Left renal cortex interstitium (tissue), 4 donors: ENCODE data around the gene NFKBIE. TPM values are rescaled to one million over a fixed set of nuclear protein-coding genes. Genes with fewer than 3 reads are reported as not detected.
A peak's percentile ranks its signal among the peaks of the same experiment; 100 is the strongest.
"Not testable (repeated sequence)": the region's sequence is repeated elsewhere in the genome, so short reads cannot be mapped to it uniquely, and the experiment has no call there.

Experiments used
- DNase-seq, 4 donors: peaks; one replicate each; pipeline ENCODE4 v3.0.0-alpha.2; 2013; ENCODE audit warnings: low read depth in 4 of 4, low spot score in 2 of 4, missing footprints in 1 of 4
- polyA plus RNA-seq, 4 donors: library from polyadenylated mRNA; unstranded; fragments of 120-200 nt; gene quantifications; one replicate each; pipeline ENCODE4 v1.2.1, GENCODE V29; 2013; ENCODE audit not compliant: insufficient read length in 4 of 4

Gene NFKBIE
- polyA plus RNA-seq, 4 donors: 9.1 to 14.1 (median 11.1) TPM

DNA sequence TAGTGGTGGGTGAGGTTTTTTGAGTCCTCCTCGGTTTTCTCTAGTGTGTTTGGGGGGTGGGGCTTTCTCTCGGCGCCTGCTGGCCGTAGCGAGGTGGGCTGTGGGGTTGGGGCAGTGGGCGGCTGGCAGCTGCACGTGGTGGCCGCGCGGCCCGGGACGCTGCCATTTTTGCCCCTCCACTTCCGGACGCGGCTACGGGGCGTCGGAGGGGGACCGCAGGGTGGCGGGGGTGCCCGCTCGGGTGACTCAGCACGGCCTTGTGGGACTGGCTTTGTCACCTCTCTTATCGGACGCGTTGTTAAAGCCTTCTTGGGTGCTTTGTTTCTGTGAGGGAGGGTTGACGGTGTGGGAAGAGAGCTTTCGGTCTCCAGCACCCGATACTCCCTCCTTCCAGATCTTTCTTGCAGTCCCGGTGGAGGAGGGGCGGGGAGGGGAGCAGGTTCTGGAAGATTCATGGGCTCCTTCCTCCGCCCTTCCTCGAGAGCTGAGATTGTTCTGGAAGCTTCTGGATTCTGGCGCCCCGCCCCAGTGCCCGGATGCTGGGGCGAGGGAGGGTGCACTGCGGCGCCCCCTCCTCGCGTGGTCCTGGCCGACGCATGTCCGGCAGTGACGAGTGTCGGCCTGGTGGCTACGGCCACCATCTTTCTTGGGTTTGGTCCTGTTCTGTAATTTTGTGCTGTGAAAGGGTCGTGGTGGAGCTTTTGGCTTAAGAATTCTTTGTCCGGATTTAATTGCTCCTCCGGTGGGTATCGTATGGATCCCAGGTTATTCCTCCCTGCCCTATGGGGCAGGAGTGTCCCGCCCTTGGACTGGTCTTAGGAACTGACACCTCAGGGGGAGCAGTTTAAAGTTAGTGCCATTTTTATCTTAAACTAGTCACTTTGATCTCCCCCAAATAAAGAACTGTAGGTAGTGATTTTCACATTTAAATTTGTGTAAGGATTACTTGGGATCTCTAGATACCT lies 17.7 kb downstream of the NFKBIE start:
- no peak for DNase-seq

GRCh38 chr6:44246663-44247337 lies 18.6 kb downstream of the NFKBIE start, which contains the start of gene HSP90AB1:
HSP90AB1 (plus strand) TSS chr6:44247101; CDS start chr6:44248630, 1,529 bp downstream.
- DNase-seq: peak in 3 of 4 donors; percentile 92 to 95 (median 93)

DNA sequence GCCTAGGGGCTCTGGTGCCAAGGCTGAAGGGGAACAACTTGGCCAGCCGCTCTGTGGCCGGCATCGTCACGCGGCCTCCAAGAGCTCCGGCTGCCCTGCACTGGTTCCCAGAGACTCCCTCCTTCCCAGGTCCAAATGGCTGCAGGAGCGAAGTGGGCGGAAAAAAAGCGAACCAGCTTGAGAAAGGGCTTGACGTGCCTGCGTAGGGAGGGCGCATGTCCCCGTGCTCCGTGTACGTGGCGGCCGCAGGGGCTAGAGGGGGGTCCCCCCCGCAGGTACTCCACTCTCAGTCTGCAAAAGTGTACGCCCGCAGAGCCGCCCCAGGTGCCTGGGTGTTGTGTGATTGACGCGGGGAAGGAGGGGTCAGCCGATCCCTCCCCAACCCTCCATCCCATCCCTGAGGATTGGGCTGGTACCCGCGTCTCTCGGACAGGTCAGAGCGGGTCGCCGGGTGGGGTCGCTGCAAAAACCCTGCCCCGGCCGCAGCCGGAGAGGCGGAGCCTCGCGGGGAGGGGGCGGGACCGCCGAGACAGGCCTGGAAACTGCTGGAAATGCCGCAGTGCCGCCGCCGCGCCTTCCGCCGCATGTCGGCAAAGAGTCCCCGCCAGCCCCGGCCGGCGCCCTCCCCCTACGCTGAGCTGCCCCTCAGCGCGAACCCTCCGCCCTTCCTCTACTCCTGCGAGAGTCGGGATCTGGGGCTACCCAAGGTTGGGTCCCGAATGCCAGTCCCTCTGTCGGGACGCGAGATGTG lies 19.3 kb downstream of the NFKBIE start:
- DNase-seq: peak in 1 of 4 donors; percentile 73

DNA sequence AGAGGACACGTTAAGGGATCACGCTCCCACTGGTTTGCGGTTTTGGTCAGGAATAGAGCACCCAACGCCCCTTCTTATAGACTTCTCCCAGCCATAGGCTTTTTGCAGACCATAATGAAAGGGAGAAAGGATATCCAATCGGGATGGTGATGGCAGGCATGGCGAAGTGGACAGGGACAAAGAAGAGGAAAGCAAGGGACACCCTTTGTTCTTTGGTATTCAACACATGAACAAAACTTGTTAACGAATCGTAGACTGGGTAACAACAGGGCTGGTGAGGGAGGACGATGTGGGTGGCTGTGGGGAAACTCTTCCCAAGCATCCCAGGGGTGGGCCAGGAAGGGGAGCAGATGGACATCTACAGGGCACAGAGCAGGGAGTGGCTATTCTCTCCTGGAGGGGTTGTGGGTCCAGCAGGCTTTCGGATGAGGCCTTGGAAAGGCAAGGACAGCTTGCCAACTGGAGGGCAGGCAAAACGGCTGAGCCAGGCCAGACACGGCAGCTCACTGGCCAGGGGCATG lies 19.9 kb downstream of the NFKBIE start:
- no peak for DNase-seq

GRCh38 chr6:44243345-44243744 lies 22.0 kb downstream of the NFKBIE start:
- DNase-seq: no peak

DNA sequence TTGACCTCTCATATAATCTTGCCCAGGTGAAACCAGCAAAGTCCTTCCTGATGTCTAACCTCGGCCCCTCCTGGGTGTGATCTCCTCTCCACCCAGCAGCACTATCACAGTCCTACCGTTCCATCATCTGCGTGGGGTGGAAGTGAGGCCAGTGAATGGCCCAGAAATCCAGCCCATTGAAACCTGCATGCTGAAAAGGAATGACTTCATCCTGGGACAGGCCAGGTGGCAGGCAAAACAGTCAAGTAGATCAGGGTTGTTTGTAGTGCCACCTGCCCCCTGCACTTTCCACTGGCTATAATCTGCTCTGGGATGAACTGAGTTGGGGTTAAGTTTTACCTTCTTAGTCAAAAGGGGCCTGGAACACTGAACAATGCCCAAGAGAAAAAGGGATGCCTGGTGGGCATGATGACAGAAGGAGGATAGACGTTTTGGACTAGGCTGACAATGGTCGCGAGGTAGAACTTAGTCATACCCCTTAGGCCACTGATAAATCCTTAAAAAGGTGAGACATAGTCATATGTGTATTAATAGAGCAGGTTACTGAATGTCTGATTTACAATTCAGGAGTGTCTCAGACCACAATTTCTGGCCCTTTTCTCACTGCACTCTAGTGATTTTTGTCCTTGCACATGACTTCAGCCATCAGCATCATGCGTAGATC lies 26.5 kb downstream of the NFKBIE start:
- DNase-seq: no peak

DNA sequence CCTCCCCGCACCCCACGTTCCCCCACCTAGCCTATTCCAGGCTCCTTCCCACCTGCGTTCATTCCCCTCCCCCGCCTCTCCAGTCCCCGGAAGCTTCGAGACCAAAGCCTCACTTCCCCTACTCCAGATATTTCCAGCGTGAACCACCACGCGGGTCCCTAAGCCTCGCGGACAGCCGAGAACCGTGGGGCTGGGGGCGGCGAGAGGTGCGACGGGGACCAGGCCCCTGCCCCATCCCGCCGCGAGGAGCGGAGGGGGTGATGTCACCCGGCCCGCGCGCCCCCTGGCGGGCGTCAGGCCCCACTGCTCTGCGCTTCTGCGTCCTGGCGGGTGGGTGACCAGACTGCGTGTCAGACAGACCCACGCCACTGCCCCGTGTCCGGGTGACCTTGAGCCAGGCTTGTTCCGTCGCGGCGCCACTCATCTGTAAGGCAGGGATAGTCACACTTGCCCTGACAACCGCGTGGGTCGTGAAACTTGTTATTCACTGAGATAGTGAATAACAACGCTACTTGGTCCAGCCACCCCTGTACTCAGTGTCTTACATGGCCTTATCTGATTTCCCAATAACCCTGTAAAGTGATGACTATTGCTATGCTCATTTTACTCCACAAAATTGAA lies 27.4 kb downstream of the NFKBIE start:
- DNase-seq: peak in 1 of 4 donors; percentile 68

DNA sequence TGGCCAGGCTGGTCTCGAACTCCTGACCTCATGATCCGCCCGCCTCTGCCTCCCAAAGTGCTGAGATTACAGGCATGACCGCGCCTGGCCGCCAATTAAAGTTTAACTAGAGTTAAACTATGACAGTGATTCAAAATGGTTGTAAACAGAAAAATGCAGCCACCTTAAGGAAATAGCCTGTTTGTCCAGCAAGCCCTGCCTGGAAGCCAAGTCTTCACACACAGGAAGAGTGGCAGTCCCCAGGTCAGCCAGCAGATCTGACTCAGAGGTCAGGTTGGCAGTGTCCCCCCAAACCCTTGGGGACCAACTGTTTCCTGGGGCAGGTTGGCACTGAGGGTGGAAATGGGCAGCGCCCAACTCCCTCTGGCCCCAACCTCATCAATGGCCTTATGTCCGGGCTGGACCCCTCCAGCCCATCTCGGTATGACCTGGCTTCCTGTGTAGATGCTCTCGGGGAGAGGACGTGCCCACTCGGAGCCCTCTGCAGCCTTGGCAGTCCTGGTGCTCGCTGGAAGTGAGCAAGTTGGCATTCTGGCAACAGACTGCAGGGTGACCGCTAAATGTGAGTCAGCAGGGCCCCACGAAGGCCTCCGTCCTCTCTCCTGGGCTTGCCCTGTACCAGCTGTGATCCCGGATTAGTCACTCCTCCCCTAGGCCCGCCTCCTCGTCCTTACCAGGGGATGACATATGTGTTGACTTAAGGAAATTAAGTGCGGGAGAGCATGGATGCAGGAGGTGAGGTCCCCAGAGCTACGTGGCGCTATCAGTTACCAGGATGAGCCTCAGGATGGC lies 28.1 kb downstream of the NFKBIE start:
- DNase-seq: peak in 2 of 4 donors; percentile 63 to 73

DNA sequence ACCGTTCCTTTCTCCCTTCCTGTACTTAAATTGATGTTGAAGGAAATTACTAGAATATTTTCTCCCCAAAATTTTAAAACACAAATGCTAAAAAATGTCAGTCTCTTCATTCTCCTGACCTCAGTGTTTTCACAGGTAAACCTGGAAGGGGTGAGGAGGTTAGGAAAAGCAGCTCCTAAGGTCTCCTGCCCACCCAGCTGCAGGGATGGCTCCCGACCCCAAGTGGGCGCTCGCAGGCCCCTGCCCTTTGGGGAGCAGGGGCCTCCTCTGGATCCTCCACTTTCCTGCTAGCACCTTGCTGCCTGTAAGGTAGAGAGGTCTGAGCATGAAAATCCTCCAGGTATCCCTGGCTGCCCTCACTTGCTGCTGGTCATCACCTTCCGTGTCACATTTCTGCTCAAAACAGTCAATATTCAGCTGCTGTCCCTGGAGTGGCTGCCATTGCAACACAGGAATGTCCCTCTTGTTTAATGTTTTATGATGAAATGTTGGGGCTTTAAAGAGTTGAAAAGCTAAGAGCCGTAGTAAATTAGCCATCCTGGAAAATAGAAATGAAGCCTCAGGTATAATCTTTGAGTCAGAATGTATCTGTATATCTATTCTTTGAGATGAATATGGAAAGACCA lies 29.3 kb downstream of the NFKBIE start:
- DNase-seq: no peak

DNA sequence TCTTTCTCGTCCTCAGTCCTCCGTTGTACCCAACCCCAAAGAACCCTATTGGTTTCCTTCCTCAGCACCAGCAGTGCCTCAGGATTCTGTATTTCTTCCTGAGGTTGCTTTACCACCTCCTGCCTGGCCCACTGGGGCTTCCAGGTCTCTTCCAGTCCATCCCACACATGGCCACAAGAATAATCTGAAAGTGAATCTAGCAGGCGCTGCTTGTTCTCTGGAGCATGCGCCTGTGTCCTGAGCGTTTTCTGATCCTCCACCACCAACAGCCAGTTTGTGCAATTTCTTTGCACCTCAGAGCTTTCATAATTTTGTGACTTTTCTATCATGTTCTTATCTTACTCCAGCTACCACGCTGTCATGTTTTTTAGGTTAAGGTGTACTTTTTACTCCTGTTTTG lies 30.1 kb downstream of the NFKBIE start:
- no peak for DNase-seq

GRCh38 chr6:44234101-44235025 lies 31.0 kb downstream of the NFKBIE start:
- peak in 1 of 4 donors; percentile 65 for DNase-seq

DNA sequence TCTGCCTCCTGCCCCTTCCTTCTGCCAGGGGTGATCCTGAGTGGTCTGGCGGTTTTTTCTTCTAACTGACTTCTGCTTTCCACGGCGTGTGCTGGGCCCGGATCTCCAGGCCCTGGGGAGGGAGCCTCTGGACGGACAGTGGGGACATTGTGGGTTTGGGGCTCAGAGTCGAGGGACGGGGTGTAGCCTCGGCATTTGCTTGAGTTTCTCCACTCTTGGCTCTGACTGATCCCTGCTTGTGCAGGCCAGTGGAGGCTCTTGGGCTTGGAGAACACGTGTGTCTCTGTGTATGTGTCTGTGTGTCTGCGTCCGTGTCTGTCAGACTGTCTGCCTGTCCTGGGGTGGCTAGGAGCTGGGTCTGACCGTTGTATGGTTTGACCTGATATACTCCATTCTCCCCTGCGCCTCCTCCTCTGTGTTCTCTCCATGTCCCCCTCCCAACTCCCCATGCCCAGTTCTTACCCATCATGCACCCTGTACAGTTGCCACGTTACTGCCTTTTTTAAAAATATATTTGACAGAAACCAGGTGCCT lies 31.7 kb downstream of the NFKBIE start:
- no peak for DNase-seq

GRCh38 chr6:44232676-44233566 lies 32.4 kb downstream of the NFKBIE start:
- no peak for DNase-seq

GRCh38 chr6:44231426-44231825 lies 33.9 kb downstream of the NFKBIE start:
- not testable (repeated sequence) for DNase-seq

GRCh38 chr6:44230034-44230675 lies 35.2 kb downstream of the NFKBIE start:
- no peak for DNase-seq
